Brain pericyte (primary cell): Measurements from ENCODE around the gene FLG.
"Not testable (repeated sequence)": the region's sequence is repeated elsewhere in the genome, so short reads cannot be mapped to it uniquely, and the experiment has no call there.

ENCODE experiments used
- DNase-seq: peaks from one replicate; pipeline ENCODE4 v3.0.0-alpha.2; 2012; ENCODE audit warnings: low read depth, low spot score

The FLG gene

DNA sequence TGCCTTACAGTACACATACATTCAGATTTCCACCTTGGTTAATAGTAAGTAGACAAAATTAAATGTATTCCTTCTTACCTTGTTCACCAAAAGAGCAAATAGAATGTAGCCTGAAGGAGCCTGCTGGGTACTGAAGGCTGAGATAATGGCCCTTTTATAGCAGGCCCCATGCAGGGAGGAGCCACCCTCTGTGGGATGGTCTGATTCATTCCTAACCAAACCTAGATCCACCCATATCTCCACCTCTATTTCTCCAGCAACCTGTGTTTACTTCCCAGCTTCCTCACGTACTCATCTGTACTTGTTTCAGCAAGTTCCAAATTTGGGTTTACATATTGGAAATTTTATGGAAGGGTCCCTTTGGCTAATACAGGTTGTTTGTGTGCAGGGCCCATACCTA lies at the start of gene FLG:
Gene FLG (minus strand): TSS at position 129 of the 400 bp plus-strand sequence. CDS start 9,783 bp downstream, outside the sequence.
- DNase-seq: no peak

DNA sequence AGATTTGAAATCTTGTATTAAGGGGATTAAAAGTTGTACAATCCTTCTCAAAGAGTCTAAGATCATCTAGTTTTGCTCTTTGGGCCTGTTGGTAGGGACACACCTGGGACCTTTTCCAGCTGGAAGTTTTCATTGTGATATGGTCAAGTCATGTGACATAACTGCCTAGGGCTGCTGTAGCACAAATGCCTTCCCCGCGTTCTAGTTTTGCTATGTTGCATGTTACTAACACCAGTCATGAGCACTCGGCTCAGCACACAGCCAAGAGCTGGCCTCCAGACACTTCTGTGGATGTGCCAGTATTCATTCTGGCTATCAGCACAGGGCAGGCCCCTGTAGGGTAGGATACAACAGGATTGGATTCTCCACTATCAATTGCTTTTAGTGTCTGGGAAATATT lies 49.4 kb upstream of the FLG start:
- no peak for DNase-seq

DNA sequence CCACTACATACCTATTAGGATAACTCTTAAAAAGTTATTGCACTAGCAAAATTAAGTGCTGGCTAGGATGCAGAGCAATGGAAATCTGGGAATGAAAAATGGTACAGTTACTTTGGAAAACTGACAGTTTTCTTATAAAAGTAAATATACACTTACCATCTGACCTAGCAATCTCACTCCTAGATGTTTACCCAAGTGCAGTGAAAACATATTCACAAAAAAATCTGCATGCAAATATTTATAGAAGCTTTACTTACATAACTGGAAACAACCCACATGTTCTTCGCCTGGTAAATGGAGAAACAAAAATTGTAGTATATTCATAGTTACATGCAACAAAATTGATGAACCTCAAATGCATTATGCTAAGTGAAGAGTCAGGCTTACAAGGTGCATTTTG lies 47.6 kb upstream of the FLG start:
- DNase-seq: no peak

DNA sequence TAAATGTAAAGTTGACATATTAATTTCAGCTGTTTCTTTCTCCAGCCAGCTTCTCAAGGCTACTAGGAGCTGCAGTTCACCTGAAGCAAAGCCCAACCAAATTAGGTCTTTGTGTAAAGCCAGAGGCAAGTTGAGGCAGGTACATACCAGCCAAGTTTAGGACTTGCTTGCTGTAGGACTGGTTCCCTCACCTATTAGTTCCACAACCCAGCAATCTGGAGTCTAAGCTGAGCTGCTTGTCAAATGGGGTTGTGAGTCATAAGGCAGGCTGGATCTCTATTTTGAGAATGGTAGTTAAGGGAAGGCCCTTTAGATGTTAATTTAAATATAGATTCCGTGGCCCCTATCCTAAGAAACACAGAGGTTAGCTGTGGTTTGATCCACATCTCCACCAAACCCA lies 42.4 kb upstream of the FLG start:
- DNase-seq: no peak

DNA sequence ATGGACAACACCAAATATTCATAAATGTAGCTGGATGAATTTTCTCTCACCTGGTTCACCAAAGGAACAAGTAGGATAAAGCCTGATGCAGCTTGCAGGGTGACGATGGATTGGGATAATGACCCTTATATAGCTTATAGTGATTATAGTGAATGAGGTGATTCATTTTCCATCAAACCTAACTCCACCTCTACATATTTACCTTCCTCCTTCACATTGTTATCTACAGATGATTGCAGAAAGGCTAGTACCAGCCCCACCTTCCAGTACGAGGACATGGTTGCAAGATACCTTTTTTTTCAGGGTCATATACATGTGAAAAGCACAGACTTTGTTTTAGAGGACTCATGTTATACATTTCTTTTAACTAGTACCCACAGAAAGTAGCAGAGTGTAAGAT lies 34.9 kb upstream of the FLG start, which contains the start of gene FLG2:
Gene FLG2 (minus strand): TSS at position 101 of the 400 bp plus-strand sequence. CDS start 1,122 bp downstream, outside the sequence.
- DNase-seq: no peak

DNA sequence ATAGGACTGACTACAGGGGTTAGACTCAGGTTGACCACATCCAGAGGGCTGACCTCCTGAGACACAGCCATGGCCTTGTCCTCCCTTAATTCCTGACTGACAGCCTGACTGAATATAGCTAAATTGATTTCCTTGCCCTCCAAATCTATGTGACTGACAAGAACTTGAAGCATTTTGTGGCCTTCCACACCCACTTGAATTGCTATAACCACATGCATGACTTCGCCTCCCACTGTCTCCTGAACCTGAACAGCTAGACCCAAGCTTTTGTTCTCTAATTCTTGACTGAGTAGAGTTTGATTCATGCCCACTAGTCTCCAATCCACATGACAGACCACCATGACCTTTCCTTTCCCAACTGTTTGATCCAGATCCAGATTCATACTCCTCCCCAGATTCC lies 31.7 kb upstream of the FLG start:
- DNase-seq: no peak

DNA sequence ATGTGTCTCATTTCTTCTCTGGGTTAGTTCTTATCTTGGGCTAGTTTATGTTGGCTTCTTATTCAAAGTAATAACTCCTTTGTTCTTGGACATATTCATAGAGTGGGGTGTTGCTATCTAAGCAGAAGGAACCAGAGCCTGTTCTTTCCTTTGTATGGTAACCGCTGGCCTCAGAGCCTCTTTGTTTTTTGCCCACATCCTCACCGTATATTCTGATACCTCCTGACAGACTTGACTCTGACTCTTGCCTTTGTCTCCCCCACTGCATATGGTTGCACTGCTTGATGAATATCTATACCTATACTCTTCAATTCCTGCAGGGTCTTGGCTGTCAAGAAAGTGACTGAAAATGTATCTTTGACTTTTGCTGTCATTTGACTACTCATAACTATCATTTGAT lies 24.6 kb upstream of the FLG start:
- DNase-seq: no peak

DNA sequence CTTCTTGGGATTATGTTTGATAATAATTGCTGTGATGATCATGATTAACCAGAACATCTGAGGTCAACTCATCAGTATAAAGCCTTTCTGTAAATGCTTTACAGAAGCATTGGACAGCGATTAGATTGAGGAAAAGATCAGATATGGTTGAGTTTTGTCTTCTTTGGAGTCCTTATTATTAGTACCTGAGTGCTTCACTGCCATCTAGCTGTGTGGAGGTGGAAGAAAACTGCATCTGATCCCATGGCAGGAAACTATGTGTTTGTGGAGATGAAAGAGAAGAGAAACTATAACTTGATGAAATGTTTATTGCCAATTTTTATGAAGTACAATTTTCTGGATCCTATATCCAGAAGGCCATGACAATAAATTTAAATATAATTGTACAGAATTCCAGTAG lies 23.4 kb upstream of the FLG start:
- DNase-seq: no peak

DNA sequence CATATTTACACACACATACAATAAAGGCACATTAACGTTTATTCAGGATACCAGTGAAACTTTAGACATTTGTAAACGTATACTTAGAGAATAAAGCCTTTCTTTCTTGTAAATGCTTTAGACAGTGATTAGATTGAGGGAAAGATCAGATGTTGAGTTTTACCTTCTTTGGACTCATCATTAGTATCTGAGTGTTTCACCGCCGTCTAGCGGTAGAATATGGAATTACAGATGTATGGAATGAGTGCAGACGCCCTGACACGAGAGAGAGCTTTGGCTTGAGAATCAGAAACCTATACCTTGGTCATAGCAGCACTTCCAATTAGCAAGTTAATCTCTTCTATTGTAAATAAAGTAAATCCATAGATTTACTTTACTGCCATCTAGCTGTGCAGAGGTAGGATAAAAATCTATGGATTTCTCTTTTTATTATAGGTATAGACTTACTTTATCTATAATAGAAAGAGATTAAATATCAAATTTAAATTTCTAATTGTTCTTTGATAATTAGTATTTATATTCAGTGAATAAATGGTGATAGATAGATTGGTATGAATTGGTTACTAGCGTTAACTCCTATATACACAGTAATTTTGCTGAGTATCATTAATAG lies 22.2 kb upstream of the FLG start:
- DNase-seq: no peak

DNA sequence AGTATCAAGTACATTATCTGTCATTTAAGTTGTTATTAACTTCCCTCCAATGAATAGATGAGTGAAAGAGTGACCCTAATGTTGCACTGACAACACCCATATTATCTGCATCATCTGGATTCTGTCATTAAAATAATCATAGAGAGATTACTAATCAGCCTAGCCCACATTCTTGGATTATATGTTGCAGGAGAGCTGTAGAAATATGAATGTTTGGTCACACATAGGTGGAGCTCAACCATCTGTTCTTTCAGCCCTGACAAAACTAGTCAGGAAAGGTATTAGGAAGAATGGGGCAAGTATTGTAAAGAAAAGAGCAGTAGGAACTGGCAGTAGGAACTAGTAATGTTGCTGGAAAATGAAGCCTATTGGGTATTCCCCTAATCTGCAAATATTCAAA lies 19.4 kb upstream of the FLG start:
- DNase-seq: no peak

DNA sequence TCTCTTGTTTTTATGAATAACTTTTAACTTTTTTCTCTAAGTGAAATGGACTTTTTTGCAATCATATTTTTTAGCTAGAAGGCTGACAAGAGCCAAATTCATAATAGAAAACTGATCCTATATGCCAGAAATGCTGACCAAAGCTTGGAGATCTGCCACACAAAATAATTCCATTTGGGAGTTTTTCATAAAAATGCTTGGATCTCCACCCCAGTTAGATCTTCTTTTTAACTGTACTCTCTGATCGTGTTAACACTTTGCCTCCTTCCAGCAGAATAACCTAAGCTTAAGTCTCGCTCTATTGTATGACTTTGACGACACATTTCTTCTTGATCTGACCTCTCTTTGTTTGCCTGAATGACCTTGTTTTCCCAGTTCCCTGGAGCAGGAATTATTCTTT lies 18.0 kb upstream of the FLG start:
- DNase-seq: no peak

DNA sequence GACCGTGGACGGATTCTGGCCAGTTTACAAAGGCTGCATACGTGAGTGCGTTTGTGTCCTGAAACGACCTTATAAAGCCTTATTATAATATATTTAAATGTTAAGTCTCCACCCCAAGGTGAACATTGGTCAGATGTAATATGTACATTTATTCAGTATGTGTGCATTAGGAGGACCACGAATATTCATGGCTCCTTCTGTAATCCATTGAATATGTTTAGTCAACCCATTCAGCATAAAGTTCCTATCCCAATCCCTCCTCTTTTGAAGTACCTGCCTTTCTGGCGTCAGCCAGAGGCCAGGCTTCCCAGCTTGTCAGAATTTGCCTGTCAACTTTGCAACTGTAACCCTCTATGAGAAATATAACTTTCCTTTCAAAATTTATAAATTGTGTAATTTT lies 10.4 kb upstream of the FLG start:
- DNase-seq: no peak

DNA sequence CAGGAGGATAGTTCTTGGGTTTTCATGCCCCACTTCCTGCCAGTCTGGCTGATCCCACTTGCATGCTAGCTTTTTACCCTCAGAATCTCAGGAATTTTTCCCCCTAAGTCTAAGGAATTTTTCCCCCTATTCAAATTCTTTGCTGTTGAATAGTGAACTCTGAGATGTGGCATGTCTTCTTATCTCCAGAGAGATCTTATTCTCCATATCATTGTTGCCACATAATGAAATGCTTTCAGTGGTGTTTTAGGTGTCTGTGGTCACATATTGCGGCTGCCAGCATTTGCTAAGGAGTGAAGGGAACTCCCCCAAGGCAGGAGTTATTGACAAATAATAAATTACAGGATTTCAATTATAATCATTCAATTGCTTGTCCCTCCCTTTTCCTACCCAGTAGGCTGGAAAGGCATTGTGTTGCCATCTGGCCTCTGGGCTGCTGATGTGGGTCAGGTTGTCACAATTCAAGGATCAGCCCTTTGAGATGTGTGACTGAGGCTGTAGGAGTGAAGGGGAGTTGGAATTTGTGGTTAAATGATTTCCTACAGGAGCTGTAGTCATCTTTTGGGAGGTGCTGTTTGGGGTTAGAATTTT lies 3.9 kb upstream of the FLG start:
- no peak for DNase-seq

DNA sequence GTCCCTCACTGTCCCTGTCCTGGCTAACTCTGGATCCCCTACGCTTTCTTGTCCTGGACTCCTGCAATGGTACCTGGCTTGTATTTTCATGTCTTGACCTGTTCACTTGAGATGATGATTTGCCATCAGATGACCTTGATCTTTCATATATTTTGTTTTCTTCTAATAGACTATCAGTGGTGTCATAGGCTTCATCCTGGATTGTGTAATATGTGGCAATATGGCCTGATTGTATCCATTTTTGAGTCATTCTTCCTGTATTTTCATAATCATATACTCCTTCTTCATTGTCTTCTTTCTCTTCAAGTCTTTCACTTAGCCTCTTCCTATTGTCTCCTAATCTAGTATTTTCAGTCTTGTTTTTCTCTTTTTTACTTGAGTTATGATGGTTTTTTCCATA lies 11.1 kb downstream of the FLG start:
- no peak for DNase-seq

DNA sequence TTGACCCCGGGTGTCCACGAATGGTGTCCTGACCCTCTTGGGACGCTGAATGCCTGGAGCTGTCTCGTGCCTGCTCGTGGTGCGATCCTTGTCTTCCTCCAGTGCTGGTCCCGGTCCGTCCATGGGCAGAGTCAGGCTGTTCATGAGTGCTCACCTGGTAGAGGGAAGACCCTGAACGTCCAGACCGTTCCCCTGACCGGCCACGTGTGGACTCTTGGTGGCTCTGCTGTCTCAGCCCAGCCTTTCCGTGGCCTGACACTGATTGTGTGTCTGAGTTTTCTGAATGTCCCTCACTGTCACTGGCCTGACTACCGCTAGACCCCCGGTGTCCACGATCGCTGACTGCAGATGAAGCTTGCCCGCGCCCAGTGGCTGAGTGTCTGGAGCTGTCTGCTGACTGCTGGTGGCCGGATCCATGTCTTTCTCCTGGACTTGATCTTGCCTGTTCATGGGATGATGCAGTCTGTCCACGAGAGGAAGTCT lies 11.7 kb downstream of the FLG start:
- DNase-seq: no peak

DNA sequence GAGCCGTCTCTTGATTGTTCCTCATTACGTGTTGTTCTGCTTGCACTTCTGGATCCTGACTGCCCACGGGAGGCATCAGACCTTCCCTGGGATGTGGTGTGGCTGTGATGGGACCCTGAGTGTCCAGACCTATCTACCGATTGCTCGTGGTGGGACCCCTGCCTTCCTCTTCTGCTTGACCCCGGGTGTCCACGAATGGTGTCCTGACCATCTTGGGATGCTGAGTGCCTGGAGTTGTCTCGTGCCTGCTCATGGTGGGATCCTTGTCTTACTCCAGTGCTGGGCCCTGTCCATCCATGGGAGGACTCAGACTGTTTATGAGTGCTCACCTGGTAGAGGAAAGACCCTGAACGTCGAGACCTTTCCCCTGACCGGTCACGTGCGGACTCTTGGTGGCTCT lies 12.9 kb downstream of the FLG start:
- not testable (repeated sequence) for DNase-seq

DNA sequence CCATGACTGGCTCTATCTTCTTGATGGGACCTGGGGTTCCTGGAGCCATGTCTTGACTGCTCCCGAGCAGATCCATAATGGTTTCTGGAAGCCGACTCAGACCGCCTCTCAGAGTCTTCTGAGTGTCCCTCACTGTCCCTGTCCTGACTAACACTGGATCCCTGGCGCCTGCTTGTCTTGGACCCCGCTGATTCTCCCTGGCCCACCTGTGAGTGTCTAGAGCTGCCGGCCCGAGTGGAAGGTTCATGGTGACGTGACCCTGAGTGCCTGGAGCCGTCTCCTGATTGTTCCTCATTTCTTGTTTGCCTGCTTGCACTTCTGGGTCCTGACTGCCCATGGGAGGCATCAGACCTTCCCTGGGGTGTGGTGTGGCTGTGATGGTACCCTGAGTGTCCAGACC lies 15.1 kb downstream of the FLG start:
- DNase-seq: no peak

DNA sequence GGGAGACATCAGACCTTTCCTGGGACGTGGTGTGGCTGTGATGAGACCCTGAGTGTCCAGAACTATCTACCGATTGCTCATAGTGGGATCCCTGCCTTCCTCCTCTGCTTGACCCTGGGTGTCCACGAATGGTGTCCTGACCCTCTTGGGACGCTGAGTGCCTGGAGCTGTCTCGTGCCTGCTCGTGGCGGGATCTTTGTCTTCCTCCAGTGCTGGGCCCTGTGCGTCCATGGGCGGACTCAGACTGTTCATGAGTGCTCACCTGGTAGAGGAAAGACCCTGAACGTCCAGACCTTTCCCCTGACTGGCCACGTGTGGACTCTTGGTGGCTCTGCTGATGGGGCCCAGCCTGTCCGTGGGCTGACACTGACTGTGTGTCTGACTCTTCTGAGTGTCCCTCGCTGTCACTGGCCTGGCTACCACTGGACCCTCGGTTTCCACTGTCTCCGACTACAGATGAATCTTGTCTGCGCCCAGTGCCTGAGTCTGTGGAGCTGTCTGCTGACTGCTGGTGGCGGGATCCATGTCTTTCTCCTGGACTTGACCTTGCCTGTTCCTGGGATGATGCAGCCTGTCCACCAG lies 15.6 kb downstream of the FLG start:
- DNase-seq: not testable (repeated sequence)

DNA sequence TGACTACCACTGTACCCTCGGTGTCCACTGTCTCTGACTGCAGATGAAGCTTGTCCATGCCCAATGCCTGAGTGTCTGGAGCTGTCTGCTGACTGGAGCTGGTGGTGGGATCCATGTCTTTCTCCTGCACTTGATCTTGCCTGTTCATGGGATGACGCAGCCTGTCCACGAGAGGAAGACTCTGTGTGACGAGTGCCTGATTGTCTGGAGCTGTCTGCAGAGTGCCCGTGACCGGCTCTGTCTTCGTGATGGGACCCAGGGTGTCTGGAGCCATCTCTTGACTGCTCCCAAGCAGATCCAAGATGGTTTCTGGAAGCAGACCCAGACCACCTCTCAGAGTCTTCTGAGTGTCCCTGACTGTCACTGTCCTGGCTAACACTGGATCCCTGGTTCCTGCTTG lies 16.3 kb downstream of the FLG start:
- DNase-seq: not testable (repeated sequence)

DNA sequence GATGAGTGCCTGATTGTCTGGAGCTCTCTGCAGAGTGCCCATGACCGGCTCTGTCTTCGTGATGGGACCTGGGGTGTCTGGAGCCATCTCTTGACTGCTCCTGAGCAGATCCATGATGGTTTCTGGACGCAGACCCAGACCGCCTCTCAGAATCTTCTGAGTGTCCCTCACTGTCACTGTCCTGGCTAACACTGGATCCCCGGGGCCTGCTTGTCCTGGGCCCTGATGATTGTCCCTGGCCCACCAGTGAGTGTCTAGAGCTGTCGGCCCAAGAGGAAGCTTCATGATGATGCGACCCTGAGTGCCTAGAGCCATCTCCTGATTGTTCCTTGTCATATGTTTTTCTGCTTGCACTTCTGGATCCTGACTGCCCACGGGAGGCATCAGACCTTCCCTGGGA lies 17.1 kb downstream of the FLG start:
- DNase-seq: not testable (repeated sequence)

DNA sequence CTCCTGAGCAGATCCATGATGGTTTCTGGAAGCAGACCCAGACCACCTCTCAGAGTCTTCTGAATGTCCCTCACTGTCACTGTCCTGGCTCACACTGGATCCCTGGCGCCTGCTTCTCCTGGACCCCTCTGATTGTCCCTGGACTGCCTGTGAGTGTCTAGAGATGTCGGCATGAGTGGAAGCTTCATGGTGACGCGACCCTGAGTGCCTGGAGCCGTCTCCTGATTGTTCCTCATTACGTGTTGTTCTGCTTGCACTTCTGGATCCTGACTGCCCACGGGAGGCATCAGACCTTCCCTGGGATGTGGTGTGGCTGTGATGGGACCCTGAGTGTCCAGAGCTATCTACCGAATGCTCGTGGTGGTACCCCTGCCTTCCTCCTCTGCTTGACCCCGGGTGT lies 18.9 kb downstream of the FLG start:
- DNase-seq: not testable (repeated sequence)

DNA sequence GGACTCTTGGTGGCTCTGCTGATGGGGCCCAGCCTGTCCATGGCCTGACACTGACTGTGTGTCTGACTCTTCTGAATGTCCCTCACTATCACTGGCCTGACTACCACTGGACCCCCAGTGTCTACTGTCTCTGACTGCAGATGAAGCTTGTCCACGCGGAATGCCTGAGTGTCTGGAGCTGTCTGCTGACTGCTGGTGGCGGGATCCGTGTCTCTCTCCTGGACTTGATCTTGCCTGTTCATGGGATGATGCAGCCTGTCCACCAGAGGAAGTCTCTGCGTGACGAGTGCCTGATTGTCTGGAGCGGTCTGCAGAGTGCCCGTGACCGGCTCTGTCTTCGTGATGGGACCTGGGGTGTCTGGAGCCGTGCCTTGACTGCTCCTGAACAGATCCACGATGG lies 20.3 kb downstream of the FLG start:
- not testable (repeated sequence) for DNase-seq
